Superior temporal gyrus (tissue), 1 donor: ENCODE results near the gene MYO3B.
"Not testable (repeated sequence)": the region's sequence is repeated elsewhere in the genome, so short reads cannot be mapped to it uniquely, and the experiment has no call there.

Experiments used
- DNase-seq: peaks from one replicate; pipeline ENCODE4 v3.0.0-alpha.2; 2016; ENCODE audit errors: extremely low spot score

MYO3B gene

GRCh38 chr2:170212625-170213280 lies 34.8 kb downstream of the MYO3B start:
- no peak for DNase-seq

- DNase-seq, result not testable (repeated sequence)
Measured at GRCh38 chr2:170213281-170213625, 35.3 kb downstream of the MYO3B start.

GRCh38 chr2:170213651-170214050 lies 35.7 kb downstream of the MYO3B start:
- no peak for DNase-seq

- DNase-seq, result no peak
Measured at GRCh38 chr2:170214309-170214948, 36.5 kb downstream of the MYO3B start.

GRCh38 chr2:170215021-170215420 lies 37.1 kb downstream of the MYO3B start:
- no peak for DNase-seq

GRCh38 chr2:170216428-170216827 lies 38.5 kb downstream of the MYO3B start:
- no peak for DNase-seq

- no peak for DNase-seq
Measured at GRCh38 chr2:170216981-170217380, 39.0 kb downstream of the MYO3B start.

- DNase-seq, result no peak
Measured at GRCh38 chr2:170217778-170218251, 39.9 kb downstream of the MYO3B start.

- DNase-seq, result no peak
Measured at GRCh38 chr2:170218456-170218855, 40.5 kb downstream of the MYO3B start.

GRCh38 chr2:170218931-170219330 lies 41.0 kb downstream of the MYO3B start:
- DNase-seq, result no peak

GRCh38 chr2:170221317-170222288 lies 43.7 kb downstream of the MYO3B start:
- DNase-seq, result no peak

- DNase-seq, result no peak
Measured at GRCh38 chr2:170222298-170222697, 44.4 kb downstream of the MYO3B start.

- DNase-seq, result no peak
Measured at GRCh38 chr2:170222842-170223241, 44.9 kb downstream of the MYO3B start.

- DNase-seq, result peak; percentile 68
Measured at GRCh38 chr2:170224692-170225294, 46.8 kb downstream of the MYO3B start.

GRCh38 chr2:170226216-170226615 lies 48.3 kb downstream of the MYO3B start:
- no peak for DNase-seq

GRCh38 chr2:170227507-170227947 lies 49.6 kb downstream of the MYO3B start:
- no peak for DNase-seq

GRCh38 chr2:170227951-170228350 lies 50.0 kb downstream of the MYO3B start:
- DNase-seq, result no peak

- no peak for DNase-seq
Measured at GRCh38 chr2:170228429-170228828, 50.5 kb downstream of the MYO3B start.

- no peak for DNase-seq
Measured at GRCh38 chr2:170229125-170229524, 51.2 kb downstream of the MYO3B start.

- no peak for DNase-seq
Measured at GRCh38 chr2:170229744-170230143, 51.8 kb downstream of the MYO3B start.

GRCh38 chr2:170235860-170236679 lies 58.1 kb downstream of the MYO3B start:
- peak; percentile 87 for DNase-seq
